Activated naive CD8-positive, alpha-beta T cell treated with anti-CD3 and anti-CD28 coated beads, Interleukin-2, amount 50 U/mL, for 24 hours (primary cell): ENCODE data around the gene MMP15.
"Not testable (repeated sequence)": the region's sequence is repeated elsewhere in the genome, so short reads cannot be mapped to it uniquely, and the experiment has no call there.

ENCODE experiments used
- ATAC-seq: fragments of 150-1000 bp; cut with Tn5 transposase; one replicate; pipeline ENCODE4 v1.10.0; 2021
- DNase-seq: peaks from one replicate; pipeline ENCODE4 v3.0.0; 2021
- H3K27ac Mint-ChIP-seq: one replicate; pipeline ENCODE4 v1.8.0; 2021; ENCODE audit warnings: mild to moderate bottlenecking, mixed read lengths
- H3K27me3 Mint-ChIP-seq: one replicate; pipeline ENCODE4 v1.8.0; 2021; ENCODE audit warnings: mixed read lengths
- H3K36me3 Mint-ChIP-seq: one replicate; pipeline ENCODE4 v1.8.0; 2021; ENCODE audit warnings: low read depth, mixed read lengths
- H3K4me1 Mint-ChIP-seq: one replicate; pipeline ENCODE4 v1.8.0; 2021; ENCODE audit warnings: mixed read lengths
- H3K4me3 Mint-ChIP-seq: one replicate; pipeline ENCODE4 v1.8.0; 2021; ENCODE audit warnings: mild to moderate bottlenecking, moderate library complexity, mixed read lengths
- H3K9me3 Mint-ChIP-seq: one replicate; pipeline ENCODE4 v1.8.0; 2021; ENCODE audit warnings: mixed read lengths

The MMP15 gene

GRCh38 chr16:58085584-58086251 lies 60.2 kb downstream of the MMP15 start:
- Mint-ChIP-seq H3K4me1 (no peaks in the 10 kb centered on the region), H3K27me3 (no peaks in the 10 kb centered on the region), H3K4me3 (no peak overlapping the region), H3K27ac (no peak overlapping the region), H3K36me3 (no peaks in the 10 kb centered on the region), H3K9me3 (no peaks in the 10 kb centered on the region)
- DNase-seq (no peak), ATAC-seq (no peak)

- H3K27ac Mint-ChIP-seq, result no peak overlapping the region
- DNase-seq (no peak), ATAC-seq (no peak)
- no peaks in the 10 kb centered on the region for H3K9me3 Mint-ChIP-seq
- no peaks in the 10 kb centered on the region for H3K27me3 Mint-ChIP-seq
- H3K4me1 Mint-ChIP-seq, result no peaks in the 10 kb centered on the region
- H3K36me3 Mint-ChIP-seq, result no peaks in the 10 kb centered on the region
- H3K4me3 Mint-ChIP-seq, result no peak overlapping the region
These were observed 61.0 kb downstream of the MMP15 start for GRCh38 chr16:58086381-58087208.

- Mint-ChIP-seq H3K4me1 (no peaks in the 10 kb centered on the region), H3K4me3 (no peak overlapping the region), H3K27me3 (no peaks in the 10 kb centered on the region), H3K27ac (no peak overlapping the region), H3K36me3 (no peaks in the 10 kb centered on the region), H3K9me3 (no peaks in the 10 kb centered on the region)
- DNase-seq (no peak), ATAC-seq (no peak)
These were observed 61.8 kb downstream of the MMP15 start for GRCh38 chr16:58087209-58087913.

- no peaks in the 10 kb centered on the region for H3K9me3 Mint-ChIP-seq
- H3K27ac Mint-ChIP-seq, result no peak overlapping the region
- ATAC-seq (no peak), DNase-seq (no peak)
- H3K36me3 Mint-ChIP-seq, result no peaks in the 10 kb centered on the region
- no peaks in the 10 kb centered on the region for H3K27me3 Mint-ChIP-seq
- no peaks in the 10 kb centered on the region for H3K4me1 Mint-ChIP-seq
- H3K4me3 Mint-ChIP-seq, result no peak overlapping the region
These were observed 62.5 kb downstream of the MMP15 start for GRCh38 chr16:58088091-58088490.

- not testable (repeated sequence) for H3K9me3 Mint-ChIP-seq, H3K27me3 Mint-ChIP-seq, ATAC-seq, H3K36me3 Mint-ChIP-seq, H3K4me3 Mint-ChIP-seq, H3K27ac Mint-ChIP-seq, DNase-seq, H3K4me1 Mint-ChIP-seq
These were observed 64.8 kb downstream of the MMP15 start for GRCh38 chr16:58090396-58090795.

GRCh38 chr16:58094026-58094425 lies 68.5 kb downstream of the MMP15 start:
- DNase-seq (no peak), ATAC-seq (no peak)
- Mint-ChIP-seq H3K27me3 (no peaks in the 10 kb centered on the region), H3K9me3 (no peaks in the 10 kb centered on the region), H3K4me1 (no peaks in the 10 kb centered on the region), H3K36me3 (no peaks in the 10 kb centered on the region), H3K27ac (no peak overlapping the region), H3K4me3 (no peak overlapping the region)

GRCh38 chr16:58094791-58095574 lies 69.4 kb downstream of the MMP15 start:
- H3K4me3 Mint-ChIP-seq, result no peak overlapping the region
- DNase-seq (no peak), ATAC-seq (no peak)
- H3K36me3 Mint-ChIP-seq, result no peaks in the 10 kb centered on the region
- H3K27me3 Mint-ChIP-seq, result no peaks in the 10 kb centered on the region
- no peak overlapping the region for H3K27ac Mint-ChIP-seq
- H3K4me1 Mint-ChIP-seq, result no peaks in the 10 kb centered on the region
- no peaks in the 10 kb centered on the region for H3K9me3 Mint-ChIP-seq

GRCh38 chr16:58095575-58095960 lies 70.0 kb downstream of the MMP15 start:
- H3K27ac Mint-ChIP-seq, H3K36me3 Mint-ChIP-seq, H3K27me3 Mint-ChIP-seq, H3K4me1 Mint-ChIP-seq, H3K4me3 Mint-ChIP-seq, DNase-seq, ATAC-seq, H3K9me3 Mint-ChIP-seq: not testable (repeated sequence)

- Mint-ChIP-seq H3K27ac (no peak overlapping the region), H3K4me1 (no peaks in the 10 kb centered on the region), H3K9me3 (no peaks in the 10 kb centered on the region), H3K4me3 (no peak overlapping the region), H3K36me3 (no peaks in the 10 kb centered on the region), H3K27me3 (no peaks in the 10 kb centered on the region)
- no peak for ATAC-seq
- no peak for DNase-seq
These were observed 70.7 kb downstream of the MMP15 start for GRCh38 chr16:58096249-58096648.
